C4-2B (cell line): ENCODE results near the gene OSBPL3.

Experiments used
- H3K27ac ChIP-seq: fragments of 450-650 bp; 2 replicates; pipeline ENCODE4 v1.5.1; 2017
- ZFX ChIP-seq: fragments of 450-650 bp; IDR thresholded peaks from 2 replicates; pipeline ENCODE4 v1.6.1; 2017
- TF ChIP-seq, protein P1 (sequence below): fragments of 450-650 bp; conservative IDR thresholded peaks from 2 replicates; pipeline ENCODE4 v1.5.1; 2017; ENCODE audit warnings: mild to moderate bottlenecking

OSBPL3 gene

DNA sequence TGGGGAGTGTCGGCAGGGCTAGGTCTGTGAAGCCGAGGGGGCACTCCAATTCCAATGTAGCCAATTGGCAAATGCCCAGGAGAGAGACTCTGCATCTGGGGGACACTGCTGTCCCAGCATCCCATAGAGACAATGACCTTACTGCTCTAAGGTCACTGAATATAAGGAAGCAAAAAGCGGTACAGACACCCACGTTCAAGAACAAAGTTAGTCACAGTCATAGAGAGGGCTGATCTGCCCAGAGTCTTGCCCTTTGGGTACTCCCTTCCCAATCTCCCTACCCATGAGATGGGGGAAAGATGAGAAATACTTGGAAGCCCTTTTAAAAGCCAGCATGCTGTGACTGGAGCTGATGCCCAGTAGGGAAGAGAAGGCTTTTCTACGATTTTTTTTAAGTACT is 146.4 kb downstream of the OSBPL3 start:
- no peak overlapping the region for H3K27ac ChIP-seq
- no peak for TF ChIP-seq ZFX
- TF ChIP-seq, protein P1, sequence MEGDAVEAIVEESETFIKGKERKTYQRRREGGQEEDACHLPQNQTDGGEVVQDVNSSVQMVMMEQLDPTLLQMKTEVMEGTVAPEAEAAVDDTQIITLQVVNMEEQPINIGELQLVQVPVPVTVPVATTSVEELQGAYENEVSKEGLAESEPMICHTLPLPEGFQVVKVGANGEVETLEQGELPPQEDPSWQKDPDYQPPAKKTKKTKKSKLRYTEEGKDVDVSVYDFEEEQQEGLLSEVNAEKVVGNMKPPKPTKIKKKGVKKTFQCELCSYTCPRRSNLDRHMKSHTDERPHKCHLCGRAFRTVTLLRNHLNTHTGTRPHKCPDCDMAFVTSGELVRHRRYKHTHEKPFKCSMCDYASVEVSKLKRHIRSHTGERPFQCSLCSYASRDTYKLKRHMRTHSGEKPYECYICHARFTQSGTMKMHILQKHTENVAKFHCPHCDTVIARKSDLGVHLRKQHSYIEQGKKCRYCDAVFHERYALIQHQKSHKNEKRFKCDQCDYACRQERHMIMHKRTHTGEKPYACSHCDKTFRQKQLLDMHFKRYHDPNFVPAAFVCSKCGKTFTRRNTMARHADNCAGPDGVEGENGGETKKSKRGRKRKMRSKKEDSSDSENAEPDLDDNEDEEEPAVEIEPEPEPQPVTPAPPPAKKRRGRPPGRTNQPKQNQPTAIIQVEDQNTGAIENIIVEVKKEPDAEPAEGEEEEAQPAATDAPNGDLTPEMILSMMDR: no peak

DNA sequence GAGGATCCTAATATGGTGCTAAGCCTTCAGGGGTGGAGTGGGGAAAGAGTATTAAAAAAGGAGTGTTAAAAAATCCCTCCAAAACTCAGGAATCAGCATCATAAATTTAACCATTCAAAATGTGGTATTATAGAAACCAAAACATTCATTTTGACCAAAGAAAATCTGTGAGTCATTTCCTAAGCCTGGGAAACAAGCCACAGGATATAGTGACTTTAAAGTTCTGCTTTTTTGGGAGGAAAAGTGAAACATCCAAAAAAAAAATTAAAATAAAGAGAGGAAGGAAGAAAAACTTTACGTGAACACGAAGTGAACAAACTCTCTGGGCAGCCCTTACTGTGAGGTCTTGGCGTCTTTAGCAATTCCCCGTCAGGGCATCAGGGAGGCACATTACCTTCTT is 148.7 kb downstream of the OSBPL3 start:
- no peak overlapping the region for H3K27ac ChIP-seq
- TF ChIP-seq, protein P1: no peak
- TF ChIP-seq ZFX: no peak

DNA sequence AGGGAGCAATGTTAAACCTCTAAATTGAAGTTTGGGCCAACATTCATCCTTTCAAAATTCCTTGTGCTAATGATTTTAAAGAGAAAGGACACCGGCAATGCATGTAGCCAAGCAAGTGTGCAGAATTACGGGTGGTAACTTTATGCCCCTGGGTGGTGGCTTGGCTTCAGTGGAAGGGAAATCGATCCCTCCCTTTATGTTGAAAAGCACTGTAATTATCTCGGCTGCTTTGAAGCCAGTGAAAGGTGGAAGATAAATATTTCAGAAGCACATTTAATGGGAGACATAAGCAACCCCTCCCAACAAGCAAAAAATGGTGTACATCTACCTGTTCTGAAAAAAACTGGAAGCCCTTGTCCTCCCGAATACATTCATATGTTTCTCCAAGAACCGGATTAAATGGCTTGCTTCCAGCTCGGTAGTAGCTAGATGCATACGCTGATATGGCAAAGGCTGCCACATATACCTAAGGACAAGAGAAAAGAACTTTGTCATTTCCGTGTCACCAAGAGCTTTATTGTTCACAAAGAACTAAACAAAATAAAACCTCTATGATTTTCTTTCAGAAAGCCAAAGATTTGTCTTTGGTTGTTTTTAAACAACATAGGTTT is 149.4 kb downstream of the OSBPL3 start:
- TF ChIP-seq ZFX: no peak
- TF ChIP-seq, protein P1: no peak
- no peak overlapping the region for H3K27ac ChIP-seq

DNA sequence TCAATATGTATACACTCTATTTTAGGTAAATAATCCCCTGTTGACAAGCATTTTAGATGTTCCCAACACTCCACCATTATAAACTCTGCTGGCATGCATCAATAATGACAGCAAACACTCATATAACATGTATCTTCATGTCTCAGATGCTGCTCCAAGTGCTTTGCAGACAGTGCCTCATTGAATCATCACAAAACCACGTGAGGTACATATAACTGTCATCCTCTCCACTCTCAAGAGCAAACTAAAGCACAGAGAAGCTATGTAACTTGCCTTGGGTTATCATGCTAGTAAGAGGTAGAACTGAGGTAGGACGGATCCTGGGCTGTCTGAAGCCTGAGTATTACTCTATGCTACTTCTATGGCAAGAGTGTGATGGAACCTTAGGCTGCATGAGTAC is 150.2 kb downstream of the OSBPL3 start:
- no peak for TF ChIP-seq ZFX
- TF ChIP-seq, protein P1: no peak
- no peak overlapping the region for H3K27ac ChIP-seq

DNA sequence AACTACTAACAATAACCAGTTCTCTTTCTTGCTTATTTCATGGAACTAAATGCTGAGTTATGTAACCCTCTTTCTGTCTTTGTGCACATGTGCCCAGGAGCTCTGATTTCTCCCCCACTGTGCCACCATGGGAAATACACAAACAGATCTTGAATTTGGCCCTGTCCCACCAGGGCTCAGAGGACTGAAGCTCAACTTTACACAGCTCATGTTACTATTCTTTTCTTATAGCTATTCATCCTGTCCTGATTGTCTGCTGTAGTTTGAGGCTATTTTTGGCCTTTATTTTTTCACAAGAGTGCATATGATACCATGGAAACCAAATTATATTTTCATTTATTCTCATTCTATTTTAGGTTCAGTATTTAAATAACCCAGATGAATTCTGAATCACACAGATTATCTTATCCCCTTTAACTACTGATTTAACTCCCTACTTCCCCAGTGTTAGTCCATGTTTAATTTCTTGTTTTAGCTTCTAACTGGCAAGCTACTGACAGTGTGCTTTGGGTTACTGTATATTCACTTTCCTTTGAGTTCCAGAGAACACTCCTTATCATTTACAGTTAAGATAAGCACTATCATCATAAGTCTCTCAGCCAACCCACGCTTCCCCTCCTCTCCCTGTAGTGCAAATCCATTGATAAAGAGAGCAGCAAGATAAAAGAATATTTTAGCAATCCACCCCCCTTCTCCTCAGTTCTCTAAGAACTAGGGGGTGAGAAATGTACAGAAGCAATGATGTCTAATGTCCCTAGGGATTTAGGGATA is 150.9 kb downstream of the OSBPL3 start:
- no peak overlapping the region for H3K27ac ChIP-seq
- TF ChIP-seq ZFX: no peak
- TF ChIP-seq, protein P1: no peak

DNA sequence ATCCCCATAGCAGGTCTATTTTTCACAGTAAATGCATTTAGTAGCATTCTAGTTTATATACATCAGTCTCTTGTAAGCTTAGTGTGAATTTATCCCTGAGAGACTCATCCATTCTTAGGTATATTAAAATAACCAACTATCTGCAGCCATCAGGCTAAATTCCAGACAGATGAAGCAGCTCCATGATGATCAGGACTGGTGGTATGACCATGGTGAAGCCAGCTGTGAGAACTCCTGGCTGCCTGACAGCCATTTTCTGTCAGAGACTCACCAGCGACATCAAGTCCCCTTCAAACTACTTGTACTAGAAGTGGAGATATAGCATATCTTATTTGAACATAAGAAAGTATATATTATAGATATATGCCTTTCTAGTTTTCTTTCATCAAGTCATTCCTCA is 152.4 kb downstream of the OSBPL3 start:
- no peak overlapping the region for H3K27ac ChIP-seq
- no peak for TF ChIP-seq ZFX
- TF ChIP-seq, protein P1: no peak

DNA sequence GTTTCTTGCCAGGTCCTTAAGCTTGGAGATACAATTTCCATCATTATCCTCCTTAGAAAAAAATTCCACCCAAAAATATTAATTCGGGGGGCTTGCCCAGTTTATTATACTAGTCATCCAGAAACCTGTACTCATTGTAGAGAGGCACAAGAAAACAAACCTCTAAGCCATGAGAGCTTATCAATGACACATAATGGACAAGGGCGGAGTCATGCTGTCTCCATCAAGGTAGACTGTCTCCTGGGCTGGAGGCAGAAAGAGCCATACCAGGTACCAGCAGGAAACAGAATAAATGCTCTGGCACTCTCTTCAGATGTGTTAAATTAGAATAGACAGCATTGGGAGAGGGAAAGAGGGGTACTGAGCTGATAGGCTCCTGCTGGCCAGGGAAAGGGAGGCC is 153.0 kb downstream of the OSBPL3 start:
- no peak overlapping the region for H3K27ac ChIP-seq
- TF ChIP-seq ZFX: no peak
- TF ChIP-seq, protein P1: no peak
